Measurements from ENCODE around the gene WIF1.

DNA sequence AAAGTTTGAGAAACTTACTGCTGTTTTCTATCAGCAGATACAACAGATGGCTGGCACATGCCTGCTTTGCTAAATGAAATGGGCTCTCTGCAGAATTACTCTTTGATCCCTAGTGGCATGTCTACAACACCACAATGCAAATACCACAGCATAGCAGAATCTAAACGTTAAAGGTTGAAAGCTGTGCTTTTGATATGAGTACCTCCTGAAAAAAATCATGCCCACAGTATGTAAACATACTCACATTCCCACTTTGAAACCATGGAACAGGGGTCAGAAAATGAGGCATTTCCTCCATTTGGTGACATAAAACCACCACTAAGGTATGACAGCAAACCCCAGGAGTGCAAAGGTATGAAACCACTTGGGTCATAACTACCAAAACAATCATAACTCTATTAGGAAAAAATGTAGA, 7.5 kb downstream of the WIF1 start:
- TF ChIP-seq, protein P1, sequence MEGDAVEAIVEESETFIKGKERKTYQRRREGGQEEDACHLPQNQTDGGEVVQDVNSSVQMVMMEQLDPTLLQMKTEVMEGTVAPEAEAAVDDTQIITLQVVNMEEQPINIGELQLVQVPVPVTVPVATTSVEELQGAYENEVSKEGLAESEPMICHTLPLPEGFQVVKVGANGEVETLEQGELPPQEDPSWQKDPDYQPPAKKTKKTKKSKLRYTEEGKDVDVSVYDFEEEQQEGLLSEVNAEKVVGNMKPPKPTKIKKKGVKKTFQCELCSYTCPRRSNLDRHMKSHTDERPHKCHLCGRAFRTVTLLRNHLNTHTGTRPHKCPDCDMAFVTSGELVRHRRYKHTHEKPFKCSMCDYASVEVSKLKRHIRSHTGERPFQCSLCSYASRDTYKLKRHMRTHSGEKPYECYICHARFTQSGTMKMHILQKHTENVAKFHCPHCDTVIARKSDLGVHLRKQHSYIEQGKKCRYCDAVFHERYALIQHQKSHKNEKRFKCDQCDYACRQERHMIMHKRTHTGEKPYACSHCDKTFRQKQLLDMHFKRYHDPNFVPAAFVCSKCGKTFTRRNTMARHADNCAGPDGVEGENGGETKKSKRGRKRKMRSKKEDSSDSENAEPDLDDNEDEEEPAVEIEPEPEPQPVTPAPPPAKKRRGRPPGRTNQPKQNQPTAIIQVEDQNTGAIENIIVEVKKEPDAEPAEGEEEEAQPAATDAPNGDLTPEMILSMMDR (IDR thresholded peaks at IDR 0.05; ENCODE audit: low read depth, low read length, poor library complexity, severe bottlenecking) = no peak
- TF ChIP-seq EZH2phosphoT487 (IDR thresholded peaks at IDR 0.05; ENCODE audit: borderline replicate concordance, low read length) = no peak

Measured in DOHH2 (cell line).